Fibroblast of skin of right biceps (primary cell): ENCODE measurements around the gene ZFHX3.

Experiments
- DNase-seq: peaks from one replicate; pipeline ENCODE4 v3.0.0-alpha.2; 2013

ZFHX3 gene

GRCh38 chr16:73067671-73068540 is 20.0 kb upstream of the ZFHX3 start:
- no peak for DNase-seq

GRCh38 chr16:73066927-73067670 is 19.2 kb upstream of the ZFHX3 start:
- DNase-seq: peak; percentile 66

GRCh38 chr16:73066331-73066926 is 18.5 kb upstream of the ZFHX3 start:
- no peak for DNase-seq

GRCh38 chr16:73065632-73066330 is 17.9 kb upstream of the ZFHX3 start:
- DNase-seq: no peak

- no peak for DNase-seq
These were observed 17.1 kb upstream of the ZFHX3 start for GRCh38 chr16:73064994-73065545.

GRCh38 chr16:73064212-73064993 is 16.5 kb upstream of the ZFHX3 start:
- DNase-seq: peak; percentile 91

GRCh38 chr16:73063854-73064211 is 15.9 kb upstream of the ZFHX3 start:
- no peak for DNase-seq

GRCh38 chr16:73062743-73063733 is 15.1 kb upstream of the ZFHX3 start:
- peak; percentile 56 for DNase-seq

GRCh38 chr16:73062001-73062616 is 14.2 kb upstream of the ZFHX3 start:
- DNase-seq: no peak

GRCh38 chr16:73060892-73061490 is 13.1 kb upstream of the ZFHX3 start:
- no peak for DNase-seq

- no peak for DNase-seq
These were observed 12.1 kb upstream of the ZFHX3 start for GRCh38 chr16:73059779-73060615.

GRCh38 chr16:73058616-73059409 is 10.9 kb upstream of the ZFHX3 start:
- peak; percentile 66 for DNase-seq

- DNase-seq: peak; percentile 65
These were observed 10.3 kb upstream of the ZFHX3 start for GRCh38 chr16:73058221-73058615.

- DNase-seq: peak; percentile 35
These were observed 9.6 kb upstream of the ZFHX3 start for GRCh38 chr16:73057291-73058210.

- no peak for DNase-seq
These were observed 9.0 kb upstream of the ZFHX3 start for GRCh38 chr16:73056921-73057290.

GRCh38 chr16:73056448-73056847 is 8.5 kb upstream of the ZFHX3 start:
- DNase-seq: no peak
